ENCODE data around the gene SOCS6.
"Not testable (repeated sequence)": the region's sequence is repeated elsewhere in the genome, so short reads cannot be mapped to it uniquely, and the experiment has no call there.

SOCS6 gene

GRCh38 chr18:70288851-70289328 is at the start of gene SOCS6:
TSS of gene SOCS6 (plus strand) at chr18:70289045. CDS start at chr18:70324669, 35,624 bp downstream.
- DNase-seq, result peak; percentile 78

GRCh38 chr18:70243131-70243929 is 45.5 kb upstream of the SOCS6 start:
- no peak for DNase-seq

GRCh38 chr18:70246061-70246466 is 42.8 kb upstream of the SOCS6 start:
- DNase-seq, result no peak

- DNase-seq, result no peak
Measured at GRCh38 chr18:70249118-70249517, 39.7 kb upstream of the SOCS6 start.

GRCh38 chr18:70249861-70250260 is 39.0 kb upstream of the SOCS6 start:
- DNase-seq, result not testable (repeated sequence)

- DNase-seq, result no peak
Measured at GRCh38 chr18:70250781-70251180, 38.1 kb upstream of the SOCS6 start.

GRCh38 chr18:70256184-70256583 is 32.7 kb upstream of the SOCS6 start:
- DNase-seq, result no peak

- DNase-seq, result peak; percentile 52
Measured at GRCh38 chr18:70256994-70257393, 31.9 kb upstream of the SOCS6 start.

GRCh38 chr18:70258243-70258642 is 30.6 kb upstream of the SOCS6 start:
- DNase-seq, result no peak

GRCh38 chr18:70260683-70261082 is 28.2 kb upstream of the SOCS6 start:
- no peak for DNase-seq

GRCh38 chr18:70261141-70261788 is 27.6 kb upstream of the SOCS6 start:
- DNase-seq, result no peak

- no peak for DNase-seq
Measured at GRCh38 chr18:70263336-70263735, 25.5 kb upstream of the SOCS6 start.

GRCh38 chr18:70271742-70272141 is 17.1 kb upstream of the SOCS6 start:
- DNase-seq, result no peak

GRCh38 chr18:70273021-70273420 is 15.8 kb upstream of the SOCS6 start:
- no peak for DNase-seq

- DNase-seq, result no peak
Measured at GRCh38 chr18:70276416-70277191, 12.2 kb upstream of the SOCS6 start.

- DNase-seq, result no peak
Measured at GRCh38 chr18:70279470-70279869, 9.4 kb upstream of the SOCS6 start.

- DNase-seq, result no peak
Measured at GRCh38 chr18:70280007-70280925, 8.6 kb upstream of the SOCS6 start.

GRCh38 chr18:70284976-70285620 is 3.7 kb upstream of the SOCS6 start:
- peak; percentile 83 for DNase-seq

GRCh38 chr18:70287731-70288130 is 1.1 kb upstream of the SOCS6 start:
- DNase-seq, result no peak

GRCh38 chr18:70288171-70288850 is 534 bp upstream of the SOCS6 start:
- DNase-seq, result peak; percentile 41
